ENCODE data around the gene MAT1A.

The MAT1A gene

DNA sequence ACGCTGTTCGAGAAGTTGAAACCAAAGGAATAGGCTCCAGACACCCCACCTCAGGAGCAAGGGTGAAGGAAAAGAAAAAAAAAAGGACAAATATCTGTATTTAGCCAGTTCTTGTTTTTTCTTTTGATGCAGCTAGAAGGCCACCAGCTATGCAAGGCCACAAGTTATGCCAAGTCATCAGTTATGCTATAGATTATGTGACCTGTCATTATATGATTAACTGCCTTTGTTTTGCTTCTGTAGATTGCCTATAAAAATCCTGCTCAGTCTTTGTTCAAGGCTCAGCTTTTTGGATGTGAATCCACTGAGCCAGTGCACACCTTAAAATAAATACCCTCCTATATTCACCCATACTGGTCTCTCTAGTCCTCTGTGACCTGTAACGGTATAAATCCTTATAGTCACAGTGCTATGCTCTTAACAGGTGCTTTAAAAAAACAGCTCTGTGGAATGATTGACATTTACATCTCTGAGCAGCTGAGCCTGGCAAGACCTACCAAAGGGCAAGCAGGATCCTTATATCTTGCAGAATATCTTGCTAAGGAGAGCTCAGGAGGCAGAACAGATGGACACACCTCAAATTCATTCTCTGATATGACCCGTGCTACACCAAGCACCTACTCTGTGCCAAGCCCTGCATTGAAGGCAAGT lies 20.4 kb downstream of the MAT1A start:
- TF ChIP-seq, protein P1, sequence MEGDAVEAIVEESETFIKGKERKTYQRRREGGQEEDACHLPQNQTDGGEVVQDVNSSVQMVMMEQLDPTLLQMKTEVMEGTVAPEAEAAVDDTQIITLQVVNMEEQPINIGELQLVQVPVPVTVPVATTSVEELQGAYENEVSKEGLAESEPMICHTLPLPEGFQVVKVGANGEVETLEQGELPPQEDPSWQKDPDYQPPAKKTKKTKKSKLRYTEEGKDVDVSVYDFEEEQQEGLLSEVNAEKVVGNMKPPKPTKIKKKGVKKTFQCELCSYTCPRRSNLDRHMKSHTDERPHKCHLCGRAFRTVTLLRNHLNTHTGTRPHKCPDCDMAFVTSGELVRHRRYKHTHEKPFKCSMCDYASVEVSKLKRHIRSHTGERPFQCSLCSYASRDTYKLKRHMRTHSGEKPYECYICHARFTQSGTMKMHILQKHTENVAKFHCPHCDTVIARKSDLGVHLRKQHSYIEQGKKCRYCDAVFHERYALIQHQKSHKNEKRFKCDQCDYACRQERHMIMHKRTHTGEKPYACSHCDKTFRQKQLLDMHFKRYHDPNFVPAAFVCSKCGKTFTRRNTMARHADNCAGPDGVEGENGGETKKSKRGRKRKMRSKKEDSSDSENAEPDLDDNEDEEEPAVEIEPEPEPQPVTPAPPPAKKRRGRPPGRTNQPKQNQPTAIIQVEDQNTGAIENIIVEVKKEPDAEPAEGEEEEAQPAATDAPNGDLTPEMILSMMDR (IDR thresholded peaks at IDR 0.05; ENCODE audit: insufficient read depth, low read length, missing control alignments): no peak
- ChIA-PET POLR2A (no interaction called here), CTCF (interaction anchor here (4.0 kb wide), 1 partner anchor 9 kb away, joined by 17 read pairs; no protein-coding TSS in a partner anchor)
- DNase-seq (ENCODE audit: low read depth, low spot score): no peak
- H3K4me3 ChIP-seq (ENCODE audit: low read depth, low read length): no peak overlapping the region

DNA sequence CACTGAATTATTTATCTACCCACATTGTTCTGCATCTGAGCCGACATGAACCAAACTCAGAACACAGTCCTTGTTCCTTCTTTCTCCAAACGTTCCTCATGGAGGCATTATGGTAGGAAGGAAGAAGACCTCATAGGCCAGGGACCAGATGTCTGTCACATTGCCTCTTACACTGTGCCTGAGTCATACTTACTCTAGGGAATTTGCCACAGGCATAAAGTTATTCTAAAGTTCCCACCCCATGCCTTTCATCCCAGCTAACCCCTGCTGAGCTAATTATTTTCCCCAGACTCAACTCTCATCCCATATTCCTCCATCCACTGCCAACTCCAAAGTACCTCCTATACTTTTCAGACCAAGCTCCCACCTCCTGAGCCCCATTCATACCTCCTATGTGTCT lies 21.2 kb downstream of the MAT1A start:
- TF ChIP-seq, protein P1 (IDR thresholded peaks at IDR 0.05; ENCODE audit: insufficient read depth, low read length, missing control alignments): no peak
- DNase-seq (ENCODE audit: low read depth, low spot score): no peak
- POLR2A ChIA-PET: no interaction called here
- H3K4me3 ChIP-seq (ENCODE audit: low read depth, low read length): no peak overlapping the region
- CTCF ChIA-PET: interaction anchor here (4.0 kb wide), 1 partner anchor 8 kb away, joined by 17 read pairs; no protein-coding TSS in a partner anchor

DNA sequence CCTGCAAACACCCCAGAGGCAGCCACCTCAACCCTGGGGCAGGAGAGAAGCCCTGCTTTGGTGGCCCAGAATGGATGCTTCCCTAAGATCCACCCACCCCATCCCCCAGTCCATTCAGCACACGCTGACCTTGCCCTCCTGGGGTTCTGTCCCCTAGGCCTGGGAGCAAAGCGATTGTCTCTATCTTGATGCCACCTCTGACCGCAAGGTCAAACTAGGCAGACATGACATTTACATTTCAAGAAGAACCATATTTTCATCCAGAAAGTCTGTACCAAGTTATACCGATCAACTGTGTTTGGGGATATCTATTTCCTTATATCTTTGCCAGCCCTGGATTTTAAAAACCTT lies 23.0 kb downstream of the MAT1A start:
- no peak overlapping the region for H3K4me3 ChIP-seq (ENCODE audit: low read depth, low read length)
- ChIA-PET CTCF (no interaction called here), POLR2A (no interaction called here)
- no peak for DNase-seq (ENCODE audit: low read depth, low spot score)
- TF ChIP-seq, protein P1 (IDR thresholded peaks at IDR 0.05; ENCODE audit: insufficient read depth, low read length, missing control alignments): no peak

DNA sequence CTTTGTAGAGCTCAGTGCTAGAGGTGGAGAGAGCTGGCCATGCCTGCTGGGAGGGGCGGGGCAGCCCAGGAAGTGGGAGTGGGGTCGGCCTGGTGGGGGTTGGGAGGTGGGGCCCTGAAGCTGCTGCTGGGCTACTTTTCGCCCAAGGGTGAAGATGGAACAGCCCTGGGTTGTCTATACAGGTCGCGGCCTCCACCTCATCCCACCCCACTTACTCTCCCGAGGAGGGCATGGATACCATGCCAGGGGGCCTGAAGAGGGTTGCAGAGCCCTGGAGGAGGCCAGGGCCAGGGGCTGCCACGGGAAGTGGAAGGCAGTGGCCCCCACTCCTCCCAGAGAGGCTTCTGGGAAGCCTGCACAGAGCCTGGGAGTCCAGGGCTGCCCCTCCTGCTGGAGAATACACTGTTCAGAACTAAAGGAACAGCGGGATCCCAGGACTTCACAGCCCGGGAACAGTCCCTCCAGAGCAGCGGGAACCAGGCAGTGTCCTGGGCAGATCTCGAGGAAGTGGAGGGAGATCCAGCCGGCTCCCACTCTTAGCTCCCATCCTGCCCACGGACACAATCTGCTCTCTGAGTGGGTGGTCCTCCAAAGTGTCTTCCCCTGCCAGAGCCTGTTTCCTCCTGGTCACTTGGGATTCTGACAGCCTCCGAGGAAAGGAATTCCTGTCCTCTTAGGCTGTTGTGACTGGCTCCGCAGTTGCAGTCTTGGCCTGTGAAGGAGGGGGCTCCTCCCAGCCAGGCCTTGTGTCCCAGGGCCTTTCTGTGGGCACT lies 23.5 kb downstream of the MAT1A start:
- DNase-seq (ENCODE audit: low read depth, low spot score): no peak
- ChIA-PET POLR2A (no interaction called here), CTCF (interaction anchor here (0.6 kb wide), 1 partner anchor 35 kb away, joined by 3 read pairs; no protein-coding TSS in a partner anchor)
- TF ChIP-seq, protein P1 (IDR thresholded peaks at IDR 0.05; ENCODE audit: insufficient read depth, low read length, missing control alignments): no peak
- H3K4me3 ChIP-seq (ENCODE audit: low read depth, low read length): no peak overlapping the region

DNA sequence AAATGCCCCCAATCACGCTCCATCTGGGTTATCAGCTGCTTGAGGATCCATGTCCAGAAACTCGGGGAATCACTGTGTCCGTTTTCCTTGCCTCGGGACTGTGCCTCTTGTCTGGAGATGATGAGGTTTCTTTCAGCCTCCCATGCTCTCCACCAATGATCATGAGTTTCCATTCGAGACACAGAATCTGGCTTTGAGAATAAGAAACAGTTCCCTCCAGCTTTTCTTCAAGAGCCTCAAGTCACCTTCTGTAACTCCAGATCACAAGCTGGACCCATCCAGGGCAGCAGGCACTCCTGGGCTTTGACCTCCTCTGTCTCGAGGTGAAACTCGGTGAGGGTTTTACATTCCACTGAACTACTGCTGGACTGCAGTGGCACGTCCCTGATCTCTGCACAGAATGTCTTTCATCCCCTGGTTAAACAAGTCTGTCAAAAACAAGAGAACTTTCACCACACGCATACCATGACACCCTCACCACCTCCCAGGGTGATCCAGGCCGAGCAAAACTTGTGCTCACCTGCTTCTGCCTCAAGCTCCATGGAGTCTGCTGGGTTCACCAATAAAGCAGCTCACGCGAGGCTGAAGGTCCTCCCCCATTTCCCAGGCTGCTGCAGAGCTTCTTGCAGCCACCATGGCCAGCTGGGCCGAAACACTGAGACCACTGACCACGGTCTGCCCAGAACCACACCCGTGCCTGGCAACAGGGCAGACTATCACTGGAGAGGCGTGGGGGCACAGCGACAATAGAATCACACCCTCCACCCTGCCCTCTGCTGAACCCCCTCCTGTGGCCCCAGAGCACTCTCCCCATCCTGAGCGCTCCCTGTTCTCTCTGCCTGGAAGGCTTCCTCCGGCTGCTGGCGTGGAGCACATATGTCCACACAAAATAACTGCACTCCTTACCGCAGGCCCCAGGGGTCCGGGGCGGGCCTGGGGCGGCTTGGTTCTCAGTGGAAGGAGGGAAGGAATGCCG lies 25.1 kb downstream of the MAT1A start:
- no peak overlapping the region for H3K4me3 ChIP-seq (ENCODE audit: low read depth, low read length)
- TF ChIP-seq, protein P1 (IDR thresholded peaks at IDR 0.05; ENCODE audit: insufficient read depth, low read length, missing control alignments): no peak
- ChIA-PET POLR2A (no interaction called here), CTCF (no interaction called here)
- DNase-seq (ENCODE audit: low read depth, low spot score): no peak

All from AG04449 (cell line).